ENCODE data around the gene TP53TG5.

The TP53TG5 gene

DNA sequence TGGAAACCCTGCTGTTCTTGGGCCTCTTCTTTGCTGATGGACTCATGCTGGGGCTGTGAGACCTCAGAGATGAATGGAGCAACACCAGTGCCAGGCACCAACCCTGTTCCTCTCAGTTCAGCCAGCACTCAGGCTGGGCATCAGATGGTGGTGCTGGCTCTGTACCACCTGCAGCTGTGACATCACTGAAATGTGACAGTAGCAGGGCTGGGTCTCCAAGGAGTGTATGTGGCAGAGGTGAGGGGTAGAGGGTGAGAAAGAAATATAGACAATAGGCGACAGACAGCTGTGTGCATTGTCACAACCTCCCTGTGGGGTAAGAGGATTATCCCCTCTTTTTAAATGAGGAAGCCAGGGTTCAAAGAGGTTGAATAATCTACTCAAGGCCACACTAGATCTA is at the start of gene TP53TG5:
Gene TP53TG5 (minus strand): TSS at position 135 of the 400 bp plus-strand sequence. CDS start 89 bp downstream, at position 46.
- no peak for DNase-seq (ENCODE audit: low read depth in 2 of 3, low spot score in 2 of 3)

DNA sequence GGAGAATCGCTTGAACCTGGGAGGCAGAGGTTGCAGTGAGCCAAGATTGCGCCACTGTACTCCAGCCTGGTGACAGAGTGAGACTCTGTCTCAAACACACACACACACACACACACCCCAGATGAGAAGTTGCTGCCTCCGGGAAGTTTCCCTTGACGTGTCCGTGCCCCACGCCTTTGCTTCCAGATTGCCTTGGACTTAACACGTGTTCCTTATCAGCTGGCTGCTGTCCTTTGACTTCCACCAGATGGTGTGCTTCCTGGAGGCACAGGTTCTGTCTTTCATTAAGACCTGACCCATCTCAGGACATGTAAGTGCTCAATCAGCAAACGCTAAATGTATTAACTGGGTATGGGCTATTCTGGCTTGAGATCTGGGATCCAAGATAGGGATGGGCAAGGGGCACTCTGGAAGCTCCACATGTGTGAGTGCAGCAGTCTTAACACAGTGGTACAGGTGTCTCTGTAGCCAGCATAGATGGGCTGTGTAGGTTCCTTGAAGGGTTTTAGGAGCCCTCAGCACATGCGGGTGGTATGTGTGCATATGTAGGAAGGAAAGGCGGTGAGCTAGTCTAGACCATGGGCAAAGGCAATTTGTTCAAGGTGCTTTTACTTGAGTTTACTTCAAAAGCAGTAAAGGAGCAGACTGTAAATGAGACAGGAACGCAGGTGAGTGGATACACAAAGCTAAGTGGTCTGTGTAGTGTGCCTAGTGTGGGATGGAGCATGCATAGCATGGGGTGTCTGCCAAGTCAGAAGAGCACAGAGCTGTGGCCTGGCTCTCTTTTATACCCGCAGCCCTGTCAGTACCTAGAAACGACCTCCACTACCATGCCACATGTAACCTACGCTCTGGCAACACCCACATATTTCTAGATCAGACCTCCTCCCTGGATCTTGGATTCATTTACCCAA is 49.4 kb upstream of the TP53TG5 start:
- no peak for DNase-seq (ENCODE audit: low read depth in 2 of 3, low spot score in 2 of 3)

DNA sequence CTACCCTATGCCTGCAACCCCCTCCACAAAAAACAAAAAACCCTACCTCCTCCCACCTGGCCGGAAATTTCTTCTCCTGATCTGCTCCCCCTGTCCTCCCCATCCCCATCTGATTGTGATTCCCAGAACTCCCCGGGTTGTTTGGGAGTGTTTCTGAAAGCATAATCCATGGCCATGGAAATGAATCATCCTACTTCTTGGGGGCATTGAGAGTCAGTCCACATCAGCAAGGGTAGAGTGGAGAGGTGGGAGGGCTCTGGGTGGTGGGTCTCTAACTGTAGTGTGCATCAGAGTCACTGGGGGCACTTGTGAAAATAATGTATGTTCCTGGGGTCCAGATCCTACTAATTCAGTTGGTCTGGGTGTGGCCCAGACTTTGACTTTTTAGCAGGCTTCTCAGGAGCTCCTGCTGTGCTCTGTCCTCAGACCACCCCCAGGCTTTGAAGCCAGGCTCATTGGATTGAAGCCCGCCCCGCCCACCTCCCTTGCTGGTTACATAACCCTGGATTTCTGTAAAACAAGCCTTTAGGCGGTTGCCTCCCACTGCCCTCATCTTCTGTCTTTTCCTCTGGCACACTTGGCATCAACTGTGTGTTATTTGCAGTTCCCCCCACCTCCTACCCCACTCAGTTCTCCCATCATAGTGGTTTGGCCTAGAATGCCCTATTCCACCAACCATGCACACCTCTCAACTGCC is 48.3 kb upstream of the TP53TG5 start:
- no peak for DNase-seq (ENCODE audit: low read depth in 2 of 3, low spot score in 2 of 3)

GRCh38 chr20:45425561-45425960 is 47.4 kb upstream of the TP53TG5 start:
- DNase-seq (ENCODE audit: low read depth in 2 of 3, low spot score in 2 of 3), result no peak

DNA sequence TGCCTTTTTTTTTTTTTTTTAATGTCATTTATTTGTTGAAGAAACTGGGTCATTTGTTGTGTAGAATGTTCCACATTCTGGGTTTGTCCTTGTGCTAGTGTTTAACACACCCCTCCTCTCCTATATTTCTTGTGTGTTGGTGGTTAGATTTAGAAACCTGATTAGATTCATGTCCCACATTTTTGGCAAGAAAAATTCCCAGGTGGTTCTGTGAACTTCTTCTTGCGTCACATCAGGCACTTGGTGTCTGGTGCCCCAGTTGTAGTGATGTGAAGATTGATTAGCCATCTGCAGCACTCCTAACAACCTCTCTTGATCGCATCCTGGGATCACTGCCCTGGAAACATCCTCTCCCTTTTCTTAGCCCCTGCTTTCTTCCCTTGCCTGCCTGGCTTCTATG is 45.6 kb upstream of the TP53TG5 start:
- no peak for DNase-seq (ENCODE audit: low read depth in 2 of 3, low spot score in 2 of 3)

DNA sequence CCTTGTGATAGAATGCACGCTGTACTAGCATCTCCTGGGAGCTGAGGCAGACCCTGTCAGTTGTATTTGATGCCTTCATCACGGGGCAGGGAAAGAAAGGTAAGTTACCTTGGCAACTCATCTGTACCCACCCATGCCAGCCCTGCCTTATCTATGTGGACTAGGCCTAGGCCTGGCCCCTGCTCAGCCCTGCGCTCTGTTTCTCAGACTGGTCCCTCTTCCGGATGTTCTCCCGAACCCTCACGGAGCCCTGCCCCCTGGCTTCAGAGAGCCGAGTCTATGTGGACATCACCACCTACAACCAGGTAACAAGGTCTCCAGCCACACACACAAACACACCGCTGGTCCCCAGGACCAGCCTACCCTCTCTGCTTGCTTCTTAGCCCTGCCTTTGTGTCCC is 42.0 kb upstream of the TP53TG5 start:
- no peak for DNase-seq (ENCODE audit: low read depth in 2 of 3, low spot score in 2 of 3)

- DNase-seq (ENCODE audit: low read depth in 2 of 3, low spot score in 2 of 3), result no peak
Observed at GRCh38 chr20:45419188-45420091, 41.3 kb upstream of the TP53TG5 start.

GRCh38 chr20:45416917-45417316 is 38.8 kb upstream of the TP53TG5 start:
- DNase-seq (ENCODE audit: low read depth in 2 of 3, low spot score in 2 of 3), result no peak

- DNase-seq (ENCODE audit: low read depth in 2 of 3, low spot score in 2 of 3), result peak; percentile 61 to 72 (median 69)
Observed at GRCh38 chr20:45415822-45416637, 37.9 kb upstream of the TP53TG5 start, which contains the start of gene PIGT. Gene PIGT, plus strand, starts transcription at chr20:45416141. Its CDS starts 16 bp downstream, at chr20:45416157.

DNA sequence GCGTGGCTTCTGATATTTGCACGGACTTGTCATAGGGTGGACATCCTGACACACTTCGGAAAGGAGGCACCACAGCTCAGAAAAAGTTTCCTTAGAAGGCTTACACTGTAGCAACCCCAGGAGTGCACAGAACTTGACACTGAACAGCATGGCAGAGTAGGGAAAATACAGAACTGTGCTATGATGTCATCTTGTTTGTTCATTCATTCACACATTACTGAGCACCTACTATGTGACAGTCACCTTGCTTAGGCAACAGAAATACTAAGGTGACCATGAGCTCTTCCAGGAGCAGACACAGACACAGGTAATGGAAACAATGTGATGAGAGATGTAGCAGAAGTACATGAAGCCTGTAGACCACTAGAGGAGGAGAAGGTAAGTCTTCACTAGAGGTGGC is 35.4 kb upstream of the TP53TG5 start:
- no peak for DNase-seq (ENCODE audit: low read depth in 2 of 3, low spot score in 2 of 3)

DNA sequence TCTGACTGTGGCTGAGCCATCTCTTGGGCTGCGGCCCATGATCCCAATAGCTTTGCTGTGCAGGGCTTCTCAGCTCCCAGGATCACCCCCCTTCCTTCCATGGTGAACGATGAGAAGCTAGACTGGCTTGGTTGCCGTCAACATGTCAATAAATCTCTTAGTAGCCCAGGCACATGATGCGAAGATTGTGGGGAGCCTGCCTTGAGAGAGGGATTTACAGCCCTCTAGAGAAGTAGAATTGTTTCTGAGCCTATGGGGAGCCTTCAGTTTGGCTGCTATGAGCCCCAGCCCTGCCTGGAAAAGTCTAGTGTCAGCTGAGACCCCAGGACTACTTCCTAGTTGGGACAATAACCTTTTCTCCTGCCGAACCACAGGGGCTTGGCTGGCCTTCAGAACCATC is 34.5 kb upstream of the TP53TG5 start:
- DNase-seq (ENCODE audit: low read depth in 2 of 3, low spot score in 2 of 3), result no peak

GRCh38 chr20:45410887-45411286 is 32.8 kb upstream of the TP53TG5 start:
- DNase-seq (ENCODE audit: low read depth in 2 of 3, low spot score in 2 of 3), result no peak

DNA sequence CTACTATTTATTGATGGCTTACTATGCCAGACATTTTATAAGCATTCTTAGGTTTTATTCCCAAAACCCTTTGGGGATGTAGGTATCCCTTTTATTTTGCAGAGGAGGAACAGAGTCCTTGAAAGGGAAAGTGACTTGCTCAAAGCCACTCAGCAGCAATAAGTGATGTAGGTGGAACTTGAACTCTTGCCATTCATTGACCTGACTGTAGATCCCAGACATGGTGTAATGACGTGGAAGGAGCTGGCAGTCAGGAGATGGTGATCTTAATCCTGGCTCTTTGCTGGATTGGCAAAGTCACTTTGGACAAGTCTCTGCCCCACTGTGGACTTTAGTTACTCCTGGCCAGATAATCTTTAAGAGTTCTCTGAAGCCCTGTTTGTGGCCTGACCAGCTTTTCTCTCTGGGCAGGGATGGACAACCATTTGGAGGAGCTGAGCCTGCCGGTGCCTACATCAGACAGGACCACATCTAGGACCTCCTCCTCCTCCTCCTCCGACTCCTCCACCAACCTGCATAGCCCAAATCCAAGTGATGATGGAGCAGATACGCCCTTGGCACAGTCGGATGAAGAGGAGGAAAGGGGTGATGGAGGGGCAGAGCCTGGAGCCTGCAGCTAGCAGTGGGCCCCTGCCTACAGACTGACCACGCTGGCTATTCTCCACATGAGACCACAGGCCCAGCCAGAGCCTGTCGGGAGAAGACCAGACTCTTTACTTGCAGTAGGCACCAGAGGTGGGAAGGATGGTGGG is 31.6 kb upstream of the TP53TG5 start:
- no peak for DNase-seq (ENCODE audit: low read depth in 2 of 3, low spot score in 2 of 3)

DNA sequence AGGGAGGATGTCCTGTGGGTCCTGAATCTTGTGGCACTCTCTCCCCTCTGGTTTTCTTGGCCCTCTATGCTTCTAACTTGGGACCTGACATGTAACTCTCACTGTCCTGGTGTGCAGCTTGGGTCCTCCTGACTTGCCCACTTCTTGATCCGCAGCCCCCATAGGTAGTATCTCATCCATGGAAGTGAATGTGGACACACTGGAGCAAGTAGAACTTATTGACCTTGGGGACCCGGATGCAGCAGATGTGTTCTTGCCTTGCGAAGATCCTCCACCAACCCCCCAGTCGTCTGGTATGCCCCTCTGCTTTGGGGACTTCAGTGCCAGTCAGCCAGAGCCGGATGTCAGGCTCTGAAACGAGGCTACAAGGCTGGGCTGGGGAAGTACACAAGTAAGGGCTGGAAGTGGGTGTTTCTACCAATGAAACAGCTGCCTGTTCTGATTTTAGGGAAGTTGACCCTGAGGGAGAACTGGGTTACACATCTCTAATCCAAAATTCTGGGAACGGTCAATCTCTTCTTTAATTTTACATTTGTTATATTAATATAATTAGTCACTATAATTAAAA is 30.6 kb upstream of the TP53TG5 start:
- no peak for DNase-seq (ENCODE audit: low read depth in 2 of 3, low spot score in 2 of 3)

DNA sequence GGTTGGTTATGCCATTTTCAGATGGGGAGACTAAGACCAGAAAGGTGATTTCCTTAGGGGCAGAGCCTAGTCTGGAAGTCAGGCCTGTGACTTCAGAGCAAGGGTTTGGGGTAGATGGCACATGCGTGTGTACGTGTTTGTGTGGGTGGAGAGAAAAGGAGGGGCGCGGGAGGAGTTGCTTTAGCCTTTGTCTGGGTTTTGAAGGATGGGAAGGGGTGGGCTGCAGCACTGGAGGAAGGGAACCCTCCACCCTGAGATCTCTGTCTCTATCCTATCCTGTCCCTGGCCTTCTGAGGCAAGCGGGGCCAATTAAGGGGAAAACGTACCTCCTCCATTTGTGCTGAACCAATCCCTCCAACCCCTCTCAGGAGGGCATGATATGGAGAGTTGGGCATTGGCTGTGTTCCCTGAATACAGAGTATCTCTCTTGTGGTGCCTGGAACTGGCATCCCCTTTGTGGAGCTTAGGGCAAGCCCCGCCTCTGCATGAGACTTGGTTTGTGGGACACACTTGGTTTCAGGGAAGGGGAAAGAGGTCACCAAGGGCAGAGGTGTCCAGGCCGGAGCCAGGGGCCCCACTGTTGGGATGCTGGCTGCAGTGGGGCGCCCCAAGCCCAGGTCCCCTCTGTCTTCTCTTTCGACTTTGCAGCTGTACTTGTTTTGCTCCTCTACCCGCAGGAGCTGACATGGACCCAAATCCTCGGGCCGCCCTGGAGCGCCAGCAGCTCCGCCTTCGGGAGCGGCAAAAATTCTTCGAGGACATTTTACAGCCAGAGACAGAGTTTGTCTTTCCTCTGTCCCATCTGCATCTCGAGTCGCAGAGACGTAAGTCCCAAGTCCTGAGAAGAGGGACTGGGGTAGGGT is 29.9 kb upstream of the TP53TG5 start, which contains the start of gene DBNDD2:
Gene DBNDD2 (plus strand): TSS at position 507 of the 863 bp plus-strand sequence. CDS start 179 bp downstream, at position 686.
- no peak for DNase-seq (ENCODE audit: low read depth in 2 of 3, low spot score in 2 of 3)

GRCh38 chr20:45407067-45407745 is 29.1 kb upstream of the TP53TG5 start:
- no peak for DNase-seq (ENCODE audit: low read depth in 2 of 3, low spot score in 2 of 3)

DNA sequence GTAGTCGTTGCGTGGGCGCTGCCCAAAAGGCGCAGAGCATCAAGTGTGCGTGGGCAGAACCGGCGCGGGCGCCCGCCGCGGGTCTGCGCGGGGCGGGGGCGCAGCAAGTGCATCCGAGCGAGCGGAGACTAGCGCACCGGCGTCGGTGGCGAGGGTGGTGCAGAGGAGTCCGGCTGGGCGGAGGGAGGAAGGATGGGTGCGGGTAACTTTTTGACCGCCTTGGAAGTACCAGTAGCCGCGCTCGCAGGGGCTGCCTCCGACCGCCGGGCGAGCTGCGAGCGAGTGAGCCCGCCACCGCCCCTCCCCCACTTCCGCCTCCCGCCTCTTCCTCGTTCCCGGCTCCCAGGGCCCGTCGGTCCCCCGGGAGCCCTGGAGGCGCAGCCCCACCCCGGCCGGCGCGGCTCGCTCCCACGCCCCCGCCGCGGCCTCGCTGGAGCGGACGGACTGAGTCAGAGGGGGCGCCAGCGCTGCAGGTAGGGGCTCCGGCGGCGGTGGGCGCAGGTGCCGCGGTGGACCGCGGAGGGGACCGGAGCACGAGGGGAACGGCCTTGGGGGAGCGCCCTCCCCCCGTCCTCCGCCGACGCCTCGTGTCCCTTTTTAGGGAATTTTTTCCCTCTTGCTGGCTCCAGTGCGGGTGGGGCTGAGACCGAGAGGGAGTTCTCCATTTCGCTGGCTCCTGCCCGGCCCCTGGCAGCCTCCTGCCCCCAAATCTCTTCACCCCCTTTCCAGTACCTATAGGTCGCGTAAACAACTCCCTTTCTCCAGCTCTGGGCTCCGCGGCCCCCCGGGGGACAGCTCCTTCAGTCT is 28.3 kb upstream of the TP53TG5 start:
- no peak for DNase-seq (ENCODE audit: low read depth in 2 of 3, low spot score in 2 of 3)
